Skeletal muscle tissue (tissue), 4 donors: Measurements from ENCODE around the gene MCRIP1. TPM values are rescaled to one million over a fixed set of nuclear protein-coding genes. Genes with fewer than 3 reads are reported as not detected.

Source experiments
- H3K27ac ChIP-seq: one replicate; pipeline ENCODE4 v1.7.0; 2013; ENCODE audit warnings: mild to moderate bottlenecking, low read depth, low read length, inconsistent platforms
- H3K27me3 ChIP-seq, 3 donors: one replicate each; pipeline ENCODE4 v1.7.0; 2013; ENCODE audit warnings: low read length in 3 of 3; ENCODE audit not compliant: control insufficient read depth in 3 of 3, insufficient read depth in 3 of 3
- H3K36me3 ChIP-seq, 3 donors: one replicate each; pipeline ENCODE4 v1.7.0; 2013; ENCODE audit warnings: low read length in 3 of 3; ENCODE audit not compliant: control insufficient read depth in 3 of 3, insufficient read depth in 3 of 3
- H3K4me1 ChIP-seq, 3 donors: one replicate each; pipeline ENCODE4 v1.7.0; 2013; ENCODE audit warnings: low read length in 3 of 3, mild to moderate bottlenecking in 3 of 3; ENCODE audit not compliant: control insufficient read depth in 3 of 3, insufficient read depth in 3 of 3
- H3K4me3 ChIP-seq, 3 donors: one replicate each; pipeline ENCODE4 v1.7.0; 2013; ENCODE audit warnings: low read length in 3 of 3
- H3K9ac ChIP-seq, 3 donors: one replicate each; pipeline ENCODE4 v1.7.0; 2013; ENCODE audit warnings: low read length in 3 of 3, mild to moderate bottlenecking in 3 of 3, moderate library complexity in 2 of 3, low read depth in 1 of 3
- H3K9me3 ChIP-seq, 3 donors: one replicate each; pipeline ENCODE4 v1.7.0; 2013; ENCODE audit warnings: low read length in 3 of 3; ENCODE audit not compliant: control insufficient read depth in 3 of 3
- total RNA-seq: library from RNA; depleted of rRNA; stranded (reverse); fragments of >200 nt; gene quantifications from one replicate; pipeline ENCODE4 v1.2.3, GENCODE V29; 2014
- donor health status: Osteomylitis.

The MCRIP1 gene
- total RNA-seq, 1 donor from 2014 or later: 81.9 TPM

GRCh38 chr17:81831957-81832607 is 1.0 kb downstream of the MCRIP1 start:
- Histone ChIP-seq H3K27me3 (no peaks in the 10 kb centered on the region), H3K36me3 (peaks cover 0 to 11% (median 5%) of the 10 kb centered on the region in 3 donors), H3K9ac (peak overlapping the region; percentile 75 to 91 (median 88)), H3K4me3 (peak overlapping the region; percentile 74 to 79 (median 78)), H3K4me1 (peaks cover 26 to 48% (median 27%) of the 10 kb centered on the region in 3 donors), H3K9me3 (no peaks in the 10 kb centered on the region), H3K27ac (peak overlapping the region; percentile 95)

GRCh38 chr17:81831563-81831956 is 1.5 kb downstream of the MCRIP1 start:
- Histone ChIP-seq H3K9ac (peak overlapping the region; percentile 75 to 91 (median 88)), H3K27me3 (no peaks in the 10 kb centered on the region), H3K4me1 (peaks cover 26 to 47% (median 27%) of the 10 kb centered on the region in 3 donors), H3K27ac (peak overlapping the region; percentile 95), H3K36me3 (peaks cover 0 to 11% (median 5%) of the 10 kb centered on the region in 3 donors), H3K9me3 (no peaks in the 10 kb centered on the region), H3K4me3 (peak overlapping the region in 1 of 3 donors; percentile 17)

GRCh38 chr17:81829858-81830257 is 3.2 kb downstream of the MCRIP1 start:
- H3K36me3 ChIP-seq: peaks cover 0 to 11% (median 5%) of the 10 kb centered on the region in 3 donors
- H3K4me1 ChIP-seq: peaks cover 29 to 48% (median 35%) of the 10 kb centered on the region in 3 donors
- H3K27me3 ChIP-seq: no peaks in the 10 kb centered on the region
- peak overlapping the region; percentile 8 for H3K27ac ChIP-seq
- H3K4me3 ChIP-seq: no peak overlapping the region
- H3K9ac ChIP-seq: peak overlapping the region in 2 of 3 donors; percentile 3 to 43
- no peaks in the 10 kb centered on the region for H3K9me3 ChIP-seq

- Histone ChIP-seq H3K36me3 (peaks cover under 1 to 3% (median 2%) of the 10 kb centered on the region in 3 donors), H3K4me3 (no peak overlapping the region), H3K9ac (peak overlapping the region in 1 of 3 donors; percentile 33), H3K27ac (peak overlapping the region; percentile 37), H3K9me3 (no peaks in the 10 kb centered on the region), H3K4me1 (peaks cover 29 to 52% (median 35%) of the 10 kb centered on the region in 3 donors), H3K27me3 (no peaks in the 10 kb centered on the region)
Measured at GRCh38 chr17:81828656-81829055, 4.4 kb downstream of the MCRIP1 start.

GRCh38 chr17:81825841-81826466 is 7.1 kb downstream of the MCRIP1 start:
- H3K36me3 ChIP-seq: peaks cover 0 to 3% (median 0%) of the 10 kb centered on the region in 3 donors

GRCh38 chr17:81824595-81824994 is 8.5 kb downstream of the MCRIP1 start:
- H3K27ac ChIP-seq: peak overlapping the region; percentile 49
- peak overlapping the region in 1 of 3 donors; percentile 54 for H3K9ac ChIP-seq
- peaks cover 31 to 55% (median 41%) of the 10 kb centered on the region in 3 donors for H3K4me1 ChIP-seq
- no peaks in the 10 kb centered on the region for H3K9me3 ChIP-seq
- H3K4me3 ChIP-seq: no peak overlapping the region
- H3K27me3 ChIP-seq: no peaks in the 10 kb centered on the region
- H3K36me3 ChIP-seq: peaks cover 0 to 3% (median 0%) of the 10 kb centered on the region in 3 donors

More at GRCh38 chr17:81825841-81826466, 7.1 kb downstream of the MCRIP1 start:
- Histone ChIP-seq H3K4me1 (peaks cover 36 to 62% (median 41%) of the 10 kb centered on the region in 3 donors), H3K9ac (peak overlapping the region in 1 of 3 donors; percentile 54), H3K27ac (peak overlapping the region; percentile 49), H3K4me3 (no peak overlapping the region), H3K27me3 (no peaks in the 10 kb centered on the region), H3K9me3 (no peaks in the 10 kb centered on the region)

GRCh38 chr17:81823820-81824550 is 9.1 kb downstream of the MCRIP1 start:
- no peak overlapping the region for H3K4me3 ChIP-seq
- H3K27me3 ChIP-seq: peaks cover 0 to 4% (median 4%) of the 10 kb centered on the region in 3 donors
- H3K27ac ChIP-seq: no peak overlapping the region
- H3K4me1 ChIP-seq: peaks cover 30 to 55% (median 41%) of the 10 kb centered on the region in 3 donors
- H3K36me3 ChIP-seq: peaks cover 0 to 3% (median 0%) of the 10 kb centered on the region in 3 donors
- H3K9me3 ChIP-seq: no peaks in the 10 kb centered on the region
- H3K9ac ChIP-seq: no peak overlapping the region

GRCh38 chr17:81822996-81823819 is 9.9 kb downstream of the MCRIP1 start:
- Histone ChIP-seq H3K9ac (peak overlapping the region in 1 of 3 donors; percentile 75), H3K4me3 (no peak overlapping the region), H3K4me1 (peaks cover 30 to 50% (median 41%) of the 10 kb centered on the region in 3 donors), H3K36me3 (peaks cover 0 to 3% (median 0%) of the 10 kb centered on the region in 3 donors), H3K27ac (peak overlapping the region; percentile 85), H3K27me3 (peaks cover 0 to 4% (median 4%) of the 10 kb centered on the region in 3 donors), H3K9me3 (no peaks in the 10 kb centered on the region)

GRCh38 chr17:81822312-81822637 is 10.8 kb downstream of the MCRIP1 start:
- Histone ChIP-seq H3K27ac (peak overlapping the region; percentile 85), H3K27me3 (peaks cover 0 to 8% (median 4%) of the 10 kb centered on the region in 3 donors), H3K9me3 (no peaks in the 10 kb centered on the region), H3K4me1 (peaks cover 30 to 50% (median 41%) of the 10 kb centered on the region in 3 donors), H3K36me3 (peaks cover 0 to 3% (median 0%) of the 10 kb centered on the region in 3 donors), H3K4me3 (peak overlapping the region in 1 of 3 donors; percentile 41), H3K9ac (peak overlapping the region; percentile 55 to 75 (median 63))
